Peyer's patch (tissue), 4 donors: Measurements from ENCODE around the gene RARA. TPM values are rescaled to one million over a fixed set of nuclear protein-coding genes. Genes with fewer than 3 reads are reported as not detected.
A peak's percentile ranks its signal among the peaks of the same experiment; 100 is the strongest.

Experiments used
- DNase-seq, 3 donors: peaks; one replicate each; pipeline ENCODE4 v3.0.0-alpha.2; 2017 to 2019
- H3K27ac ChIP-seq, 4 donors: fragments of 200-600 bp; sonication (generic); one replicate each; pipeline ENCODE4 v1.5.1; 2016 to 2019
- H3K27me3 ChIP-seq, 2 donors: fragments of 200-600 bp; sonication (generic); one replicate each; pipeline ENCODE4 v1.5.1; 2019
- H3K36me3 ChIP-seq, 3 donors: fragments of 200-600 bp; sonication (generic); one replicate each; pipeline ENCODE4 v1.5.1; 2016 to 2019
- H3K4me1 ChIP-seq, 4 donors: fragments of 200-600 bp; sonication (generic); one replicate each; pipeline ENCODE4 v1.5.1; 2016 to 2019
- H3K4me3 ChIP-seq, 4 donors: fragments of 200-600 bp; sonication (generic); 1 replicate in 3 of 4; 2 replicates in 1 of 4; pipeline ENCODE4 v1.5.1; 2016 to 2019; ENCODE audit warnings: mild to moderate bottlenecking in 1 of 4
- H3K9me3 ChIP-seq, 4 donors: fragments of 200-600 bp; sonication (generic); one replicate each; pipeline ENCODE4 v1.5.1; 2016 to 2019; ENCODE audit warnings: mild to moderate bottlenecking in 1 of 4
- CTCF ChIP-seq, 6 experiments: fragments of 450-650 bp in 4 of 6; fragments of 200-600 bp in 2 of 6; sonication (generic) in 1 of 6; IDR thresholded peaks; one replicate each; pipeline ENCODE4 v1.5.1; 2017 to 2019; ENCODE audit warnings: antibody characterized with exemption in 6 of 6, mild to moderate bottlenecking in 3 of 6, moderate library complexity in 1 of 6
- POLR2A ChIP-seq, 2 donors: fragments of 450-650 bp; IDR thresholded peaks; one replicate each; pipeline ENCODE4 v1.5.1; 2017; ENCODE audit warnings: antibody characterized with exemption in 2 of 2, mild to moderate bottlenecking in 2 of 2, moderate library complexity in 2 of 2
- total RNA-seq, 4 donors: library from RNA; depleted of rRNA; stranded (reverse); fragments of >200 nt; gene quantifications; one replicate each; pipeline ENCODE4 v1.1.0, GENCODE V29; 2016

Gene RARA
- total RNA-seq, 4 donors from 2014 or later = 46.2 to 93.3 (median 72.1) TPM

DNA sequence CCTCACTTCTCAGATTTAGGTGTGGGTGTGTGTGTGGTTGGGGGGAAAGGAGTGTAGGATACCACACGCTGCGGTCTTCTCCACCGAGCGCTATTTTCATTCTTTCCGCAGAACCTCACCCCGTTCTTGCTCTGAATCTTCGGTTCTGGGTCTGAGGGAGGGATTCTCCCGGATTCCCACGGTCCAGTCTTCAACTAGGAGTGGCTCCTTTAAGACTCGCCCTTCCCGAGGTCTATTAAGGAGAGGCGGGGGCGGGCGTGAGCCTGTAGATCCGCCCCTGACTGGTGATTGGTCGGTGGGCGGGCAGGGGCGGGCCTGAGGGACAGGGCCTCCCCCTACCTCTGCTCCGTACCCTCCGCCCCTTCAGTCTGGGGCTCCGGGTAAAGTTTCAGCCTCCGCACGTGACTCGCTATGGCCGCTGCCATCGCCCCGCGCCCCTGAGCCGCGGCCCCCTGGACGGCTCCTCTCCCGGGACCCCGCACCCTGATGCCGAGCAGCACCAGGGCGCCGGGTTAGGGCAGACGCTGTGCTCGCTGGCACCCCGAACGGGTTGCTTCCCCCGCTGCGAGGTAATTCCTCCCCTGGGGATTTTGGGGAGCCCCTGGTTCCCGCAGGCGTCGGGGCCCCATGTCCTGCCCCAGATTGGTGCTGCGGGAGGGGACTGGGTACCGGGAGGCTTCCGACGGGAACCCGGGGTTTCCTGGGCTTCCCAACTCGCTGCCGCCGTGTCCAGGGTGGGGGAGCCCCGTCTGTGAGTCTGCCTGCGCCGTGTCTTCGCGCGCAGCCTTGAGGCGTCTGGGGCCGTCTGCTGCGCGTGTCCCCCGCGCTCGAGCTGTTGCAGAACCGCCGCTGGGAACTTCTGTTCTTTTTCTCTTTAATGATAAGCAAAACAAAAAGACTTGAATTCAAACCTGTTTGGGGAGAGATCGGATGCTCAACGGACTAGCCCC lies 9.2 kb downstream of the RARA start:
- no peaks in the 10 kb centered on the region for H3K9me3 ChIP-seq
- H3K4me1 ChIP-seq = peaks cover 8 to 82% (median 24%) of the 10 kb centered on the region in 4 donors
- DNase-seq = peak; percentile 96 to 98 (median 98)
- H3K27ac ChIP-seq = peak overlapping the region; percentile 84 to 98 (median 90)
- TF ChIP-seq CTCF (IDR thresholded peaks at IDR 0.05) = no peak
- peak; percentile 55 to 87 for TF ChIP-seq POLR2A (IDR thresholded peaks at IDR 0.05)
- peak overlapping the region; percentile 71 to 97 (median 94) for H3K4me3 ChIP-seq
- H3K27me3 ChIP-seq = no peaks in the 10 kb centered on the region
- H3K36me3 ChIP-seq = no peaks in the 10 kb centered on the region

DNA sequence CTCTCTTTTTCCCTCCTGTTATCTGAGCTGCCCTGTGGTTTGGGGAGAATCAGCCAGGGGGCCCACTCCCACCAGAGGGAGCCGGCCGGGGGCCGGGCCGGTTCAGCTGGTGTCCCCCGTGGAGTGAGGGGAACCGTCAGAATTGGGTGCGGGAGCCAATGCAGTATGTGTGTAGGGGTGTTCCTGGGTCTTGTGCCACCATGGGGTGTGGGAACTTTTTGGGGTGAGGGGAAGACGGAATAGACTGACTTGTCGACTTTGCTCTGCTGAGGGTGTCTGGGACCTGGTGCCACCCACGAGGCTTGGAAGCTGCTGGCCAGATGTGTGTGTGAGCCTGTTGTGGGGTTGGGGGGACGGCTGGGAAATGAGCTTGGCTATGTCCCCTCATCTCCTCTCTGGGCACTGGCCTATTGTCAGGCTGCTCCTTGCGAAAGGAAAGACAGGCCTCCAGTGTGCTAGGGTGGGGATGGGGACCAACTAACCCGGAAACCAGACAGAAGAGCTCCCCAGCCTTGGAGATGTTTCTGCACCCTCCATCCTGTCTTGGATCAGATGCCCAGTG lies 9.9 kb downstream of the RARA start:
- TF ChIP-seq POLR2A (IDR thresholded peaks at IDR 0.05) (no peak), CTCF (IDR thresholded peaks at IDR 0.05) (peak in 2 of 6 experiments; percentile 26 to 30)
- peak; percentile 45 to 62 (median 51) for DNase-seq
- Histone ChIP-seq H3K27ac (peak overlapping the region; percentile 84 to 98 (median 90)), H3K36me3 (no peaks in the 10 kb centered on the region), H3K4me1 (peaks cover 8 to 88% (median 32%) of the 10 kb centered on the region in 4 donors), H3K9me3 (no peaks in the 10 kb centered on the region), H3K27me3 (no peaks in the 10 kb centered on the region), H3K4me3 (peak overlapping the region; percentile 71 to 97 (median 94))

GRCh38 chr17:40319651-40320540 lies 10.9 kb downstream of the RARA start:
- no peak for TF ChIP-seq POLR2A (IDR thresholded peaks at IDR 0.05)
- TF ChIP-seq CTCF (IDR thresholded peaks at IDR 0.05) = no peak
- Histone ChIP-seq H3K27me3 (no peaks in the 10 kb centered on the region), H3K4me1 (peaks cover 8 to 89% (median 42%) of the 10 kb centered on the region in 4 donors), H3K9me3 (no peaks in the 10 kb centered on the region), H3K4me3 (peak overlapping the region; percentile 71 to 97 (median 94)), H3K36me3 (no peaks in the 10 kb centered on the region), H3K27ac (peak overlapping the region; percentile 84 to 98 (median 90))
- peak; percentile 51 to 86 (median 84) for DNase-seq

DNA sequence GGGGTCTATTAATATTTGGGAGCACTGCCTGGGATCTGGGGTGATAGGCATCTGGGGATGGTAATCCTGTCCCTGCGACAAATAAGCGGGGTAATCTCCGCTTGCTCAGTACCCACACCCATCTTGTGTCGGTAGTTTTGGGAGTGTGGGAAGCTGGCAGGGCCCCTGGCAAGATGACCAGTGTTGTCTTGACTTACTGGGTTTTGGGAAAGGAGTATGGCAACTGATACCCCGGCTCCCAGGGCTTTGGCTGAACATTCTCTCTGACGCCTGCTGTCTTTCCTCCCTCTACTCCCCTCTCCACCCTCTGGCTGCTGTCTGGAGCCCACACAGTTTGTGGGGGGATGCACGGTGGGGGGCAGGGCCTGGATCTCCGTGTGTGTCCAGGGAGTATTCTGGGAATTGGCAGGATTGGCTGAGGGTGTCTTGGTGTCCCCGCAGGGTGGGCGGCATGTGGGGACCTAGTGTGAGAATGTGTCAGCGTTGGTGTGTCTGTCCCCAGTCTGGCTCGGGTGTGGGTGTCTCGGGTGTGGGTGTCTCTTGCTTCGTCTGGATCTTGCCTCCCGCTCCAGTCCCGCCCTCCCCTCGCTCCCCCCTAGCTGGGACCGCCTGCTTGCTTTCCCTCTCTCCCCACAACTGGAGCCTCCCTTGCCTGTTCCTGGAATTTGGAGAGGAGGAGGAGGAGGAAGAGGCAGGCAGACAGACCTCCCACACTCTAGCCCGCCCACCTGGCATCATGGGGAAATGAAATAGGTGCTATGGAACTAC lies 12.0 kb downstream of the RARA start:
- H3K4me3 ChIP-seq = peak overlapping the region; percentile 30 to 97 (median 68)
- H3K36me3 ChIP-seq = no peaks in the 10 kb centered on the region
- peaks cover 8 to 91% (median 51%) of the 10 kb centered on the region in 4 donors for H3K4me1 ChIP-seq
- no peaks in the 10 kb centered on the region for H3K27me3 ChIP-seq
- peak in 2 of 3 donors; percentile 58 to 67 for DNase-seq
- peak overlapping the region; percentile 84 to 98 (median 90) for H3K27ac ChIP-seq
- no peaks in the 10 kb centered on the region for H3K9me3 ChIP-seq
- no peak for TF ChIP-seq CTCF (IDR thresholded peaks at IDR 0.05)
- no peak for TF ChIP-seq POLR2A (IDR thresholded peaks at IDR 0.05)
